ENCODE data around the gene SSH2.
"Not testable (repeated sequence)": the region's sequence is repeated elsewhere in the genome, so short reads cannot be mapped to it uniquely, and the experiment has no call there.

SSH2 gene

DNA sequence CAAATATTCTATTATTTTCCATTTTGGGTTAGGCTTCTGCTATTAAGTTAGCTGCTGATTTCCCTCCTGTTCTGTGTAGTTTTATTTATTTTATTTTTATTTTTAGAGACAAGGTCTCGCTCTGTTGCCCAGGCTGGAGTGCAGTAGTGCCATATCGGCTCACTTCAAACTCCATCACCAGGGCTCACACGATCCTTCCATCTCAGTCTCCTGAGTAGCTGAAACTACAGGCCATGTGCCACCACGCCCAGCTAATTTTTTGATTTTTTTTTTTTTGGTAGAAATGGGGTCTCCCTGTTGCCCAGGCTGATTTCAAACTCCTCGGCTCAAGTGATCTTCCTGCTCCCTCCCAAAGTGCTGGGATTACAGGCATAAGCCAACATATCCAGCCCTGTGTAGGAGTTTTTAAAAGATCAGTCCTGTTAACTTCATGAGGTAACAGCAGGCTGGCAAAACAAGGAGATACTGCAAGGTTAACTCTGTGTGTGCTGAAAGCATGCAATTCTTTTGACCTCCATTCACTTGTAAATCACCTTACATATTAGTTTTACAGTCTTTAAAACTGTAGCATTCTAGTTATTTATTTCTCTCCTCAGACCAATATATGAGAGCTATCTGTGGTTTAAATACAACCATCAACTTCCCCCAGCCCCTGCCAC, 63.2 kb downstream of the SSH2 start:
- H3K9me3 ChIP-seq (ENCODE audit: control insufficient read depth, insufficient read depth, low read length): no peaks in the 10 kb centered on the region
- H3K9ac ChIP-seq (ENCODE audit: low read depth, low read length): peak overlapping the region; percentile 2
- no peaks in the 10 kb centered on the region for H3K36me3 ChIP-seq (ENCODE audit: control insufficient read depth, insufficient read depth, low read length)
- no peaks in the 10 kb centered on the region for H3K27me3 ChIP-seq (ENCODE audit: control insufficient read depth, insufficient read depth, low read length)
- no peak overlapping the region for H3K4me3 ChIP-seq (ENCODE audit: low read depth, low read length)
- peaks cover 16% of the 10 kb centered on the region for H3K4me1 ChIP-seq (ENCODE audit: control insufficient read depth, insufficient read depth, low read length)

- Histone ChIP-seq H3K36me3 (ENCODE audit: control insufficient read depth, insufficient read depth, low read length) (no peaks in the 10 kb centered on the region), H3K4me3 (ENCODE audit: low read depth, low read length) (no peak overlapping the region), H3K9me3 (ENCODE audit: control insufficient read depth, insufficient read depth, low read length) (no peaks in the 10 kb centered on the region), H3K27me3 (ENCODE audit: control insufficient read depth, insufficient read depth, low read length) (no peaks in the 10 kb centered on the region), H3K9ac (ENCODE audit: low read depth, low read length) (no peak overlapping the region), H3K4me1 (ENCODE audit: control insufficient read depth, insufficient read depth, low read length) (peaks cover 16% of the 10 kb centered on the region)
These were observed 65.4 kb downstream of the SSH2 start for GRCh38 chr17:29864615-29865014.

- not testable (repeated sequence) for H3K9me3 ChIP-seq (ENCODE audit: control insufficient read depth, insufficient read depth, low read length); H3K36me3 ChIP-seq (ENCODE audit: control insufficient read depth, insufficient read depth, low read length); H3K4me3 ChIP-seq (ENCODE audit: low read depth, low read length); H3K27me3 ChIP-seq (ENCODE audit: control insufficient read depth, insufficient read depth, low read length); H3K9ac ChIP-seq (ENCODE audit: low read depth, low read length)
- peaks cover 16% of the 10 kb centered on the region for H3K4me1 ChIP-seq (ENCODE audit: control insufficient read depth, insufficient read depth, low read length)
These were observed 65.9 kb downstream of the SSH2 start for GRCh38 chr17:29864123-29864522.

DNA sequence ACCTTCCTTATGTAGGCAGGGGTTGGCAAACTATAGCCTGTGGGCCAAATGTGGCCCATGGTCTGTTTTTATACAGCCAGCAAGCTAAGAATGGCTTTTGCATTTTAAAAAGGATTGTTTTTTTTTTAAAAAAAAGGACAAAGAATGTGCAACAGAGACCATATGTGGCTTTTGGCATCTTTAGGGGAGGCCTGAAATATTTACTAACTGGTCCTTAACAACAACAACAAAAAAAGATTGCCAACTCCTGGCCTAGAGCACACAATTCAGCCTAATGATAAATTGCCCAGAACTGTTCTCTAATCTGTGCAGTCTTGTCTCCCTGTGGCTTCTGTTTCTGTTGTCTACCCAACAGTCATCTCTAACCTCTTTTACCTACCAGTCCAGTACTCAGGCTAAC, 67.1 kb downstream of the SSH2 start:
- Histone ChIP-seq H3K27me3 (ENCODE audit: control insufficient read depth, insufficient read depth, low read length) (no peaks in the 10 kb centered on the region), H3K4me3 (ENCODE audit: low read depth, low read length) (no peak overlapping the region), H3K36me3 (ENCODE audit: control insufficient read depth, insufficient read depth, low read length) (no peaks in the 10 kb centered on the region), H3K9ac (ENCODE audit: low read depth, low read length) (no peak overlapping the region), H3K4me1 (ENCODE audit: control insufficient read depth, insufficient read depth, low read length) (peaks cover 16% of the 10 kb centered on the region), H3K9me3 (ENCODE audit: control insufficient read depth, insufficient read depth, low read length) (no peaks in the 10 kb centered on the region)

DNA sequence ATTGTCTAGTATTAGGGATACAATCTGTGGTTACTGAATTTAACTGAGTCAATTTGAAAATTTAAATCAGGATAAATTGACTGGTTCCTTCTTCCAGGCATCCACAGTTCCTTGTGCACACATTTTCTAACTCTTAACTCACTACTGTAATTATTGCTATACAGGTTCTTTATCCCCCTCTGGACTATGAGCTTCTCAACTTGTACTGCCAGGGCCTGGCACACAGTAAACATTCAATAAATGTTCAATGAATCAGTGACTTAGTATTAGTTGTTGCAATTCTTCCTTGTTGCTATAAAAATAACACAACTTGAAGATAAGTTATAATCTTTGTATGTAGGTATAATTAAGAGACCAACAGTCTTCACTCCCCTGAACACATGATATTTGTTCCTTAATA, 67.9 kb downstream of the SSH2 start:
- Histone ChIP-seq H3K9me3 (ENCODE audit: control insufficient read depth, insufficient read depth, low read length) (no peaks in the 10 kb centered on the region), H3K4me3 (ENCODE audit: low read depth, low read length) (no peak overlapping the region), H3K27me3 (ENCODE audit: control insufficient read depth, insufficient read depth, low read length) (no peaks in the 10 kb centered on the region), H3K9ac (ENCODE audit: low read depth, low read length) (no peak overlapping the region), H3K36me3 (ENCODE audit: control insufficient read depth, insufficient read depth, low read length) (no peaks in the 10 kb centered on the region), H3K4me1 (ENCODE audit: control insufficient read depth, insufficient read depth, low read length) (peaks cover 11% of the 10 kb centered on the region)

GRCh38 chr17:29859445-29859844, 70.6 kb downstream of the SSH2 start:
- H3K4me1 ChIP-seq (ENCODE audit: control insufficient read depth, insufficient read depth, low read length): not testable (repeated sequence)

GRCh38 chr17:29857823-29858222, 72.2 kb downstream of the SSH2 start:
- Histone ChIP-seq H3K4me3 (ENCODE audit: low read depth, low read length) (no peak overlapping the region), H3K9me3 (ENCODE audit: control insufficient read depth, insufficient read depth, low read length) (no peaks in the 10 kb centered on the region), H3K36me3 (ENCODE audit: control insufficient read depth, insufficient read depth, low read length) (no peaks in the 10 kb centered on the region), H3K27me3 (ENCODE audit: control insufficient read depth, insufficient read depth, low read length) (no peaks in the 10 kb centered on the region), H3K4me1 (ENCODE audit: control insufficient read depth, insufficient read depth, low read length) (no peaks in the 10 kb centered on the region), H3K9ac (ENCODE audit: low read depth, low read length) (no peak overlapping the region)

More at GRCh38 chr17:29859445-29859844, 70.6 kb downstream of the SSH2 start:
- not testable (repeated sequence) for H3K4me3 ChIP-seq (ENCODE audit: low read depth, low read length); H3K36me3 ChIP-seq (ENCODE audit: control insufficient read depth, insufficient read depth, low read length); H3K9ac ChIP-seq (ENCODE audit: low read depth, low read length); H3K9me3 ChIP-seq (ENCODE audit: control insufficient read depth, insufficient read depth, low read length); H3K27me3 ChIP-seq (ENCODE audit: control insufficient read depth, insufficient read depth, low read length)

GRCh38 chr17:29857105-29857504, 72.9 kb downstream of the SSH2 start:
- H3K27me3 ChIP-seq (ENCODE audit: control insufficient read depth, insufficient read depth, low read length); H3K4me1 ChIP-seq (ENCODE audit: control insufficient read depth, insufficient read depth, low read length); H3K36me3 ChIP-seq (ENCODE audit: control insufficient read depth, insufficient read depth, low read length); H3K9me3 ChIP-seq (ENCODE audit: control insufficient read depth, insufficient read depth, low read length); H3K9ac ChIP-seq (ENCODE audit: low read depth, low read length); H3K4me3 ChIP-seq (ENCODE audit: low read depth, low read length): not testable (repeated sequence)

DNA sequence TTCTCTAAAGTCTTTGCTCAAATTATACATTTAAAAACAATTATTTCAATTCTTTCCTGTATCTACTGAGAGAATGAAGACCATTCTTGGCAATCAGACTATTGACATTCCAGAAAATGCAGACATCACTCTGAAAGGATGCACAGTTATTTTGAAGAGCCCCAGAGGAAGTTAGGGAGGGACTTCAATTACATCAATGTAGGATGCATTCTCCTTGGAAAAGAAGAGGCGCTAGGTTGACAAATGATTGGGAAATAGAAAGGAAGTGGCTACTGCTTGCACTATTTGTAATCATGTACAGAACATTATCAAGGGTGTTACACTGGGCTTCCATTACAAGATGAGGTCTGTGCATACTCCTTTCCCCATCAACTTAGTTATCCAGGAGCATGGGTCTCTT, 74.3 kb downstream of the SSH2 start:
- Histone ChIP-seq H3K9ac (ENCODE audit: low read depth, low read length) (no peak overlapping the region), H3K4me3 (ENCODE audit: low read depth, low read length) (no peak overlapping the region), H3K9me3 (ENCODE audit: control insufficient read depth, insufficient read depth, low read length) (no peaks in the 10 kb centered on the region), H3K36me3 (ENCODE audit: control insufficient read depth, insufficient read depth, low read length) (no peaks in the 10 kb centered on the region), H3K4me1 (ENCODE audit: control insufficient read depth, insufficient read depth, low read length) (no peaks in the 10 kb centered on the region), H3K27me3 (ENCODE audit: control insufficient read depth, insufficient read depth, low read length) (no peaks in the 10 kb centered on the region)

DNA sequence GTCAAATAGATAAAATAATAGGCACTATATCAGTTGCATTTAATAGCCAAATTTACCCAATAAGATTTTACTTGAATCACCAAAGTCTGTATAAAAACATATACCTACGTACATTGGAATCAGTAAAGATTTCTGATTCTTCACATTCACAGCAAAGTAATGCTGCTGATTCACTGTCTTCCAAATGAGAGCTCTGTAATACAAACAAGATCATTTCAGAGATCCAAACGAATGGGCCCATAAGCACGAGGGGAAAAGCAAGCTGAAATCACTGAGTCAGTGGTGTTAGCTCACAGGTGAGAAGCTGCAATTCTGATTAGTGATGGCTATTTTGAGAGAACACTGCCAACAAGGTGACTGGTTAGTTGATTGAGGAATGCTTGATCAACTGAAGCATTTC, 81.3 kb downstream of the SSH2 start:
- no peaks in the 10 kb centered on the region for H3K27me3 ChIP-seq (ENCODE audit: control insufficient read depth, insufficient read depth, low read length)
- no peak overlapping the region for H3K4me3 ChIP-seq (ENCODE audit: low read depth, low read length)
- no peak overlapping the region for H3K9ac ChIP-seq (ENCODE audit: low read depth, low read length)
- no peaks in the 10 kb centered on the region for H3K36me3 ChIP-seq (ENCODE audit: control insufficient read depth, insufficient read depth, low read length)
- peaks cover 6% of the 10 kb centered on the region for H3K4me1 ChIP-seq (ENCODE audit: control insufficient read depth, insufficient read depth, low read length)
- H3K9me3 ChIP-seq (ENCODE audit: control insufficient read depth, insufficient read depth, low read length): no peaks in the 10 kb centered on the region

DNA sequence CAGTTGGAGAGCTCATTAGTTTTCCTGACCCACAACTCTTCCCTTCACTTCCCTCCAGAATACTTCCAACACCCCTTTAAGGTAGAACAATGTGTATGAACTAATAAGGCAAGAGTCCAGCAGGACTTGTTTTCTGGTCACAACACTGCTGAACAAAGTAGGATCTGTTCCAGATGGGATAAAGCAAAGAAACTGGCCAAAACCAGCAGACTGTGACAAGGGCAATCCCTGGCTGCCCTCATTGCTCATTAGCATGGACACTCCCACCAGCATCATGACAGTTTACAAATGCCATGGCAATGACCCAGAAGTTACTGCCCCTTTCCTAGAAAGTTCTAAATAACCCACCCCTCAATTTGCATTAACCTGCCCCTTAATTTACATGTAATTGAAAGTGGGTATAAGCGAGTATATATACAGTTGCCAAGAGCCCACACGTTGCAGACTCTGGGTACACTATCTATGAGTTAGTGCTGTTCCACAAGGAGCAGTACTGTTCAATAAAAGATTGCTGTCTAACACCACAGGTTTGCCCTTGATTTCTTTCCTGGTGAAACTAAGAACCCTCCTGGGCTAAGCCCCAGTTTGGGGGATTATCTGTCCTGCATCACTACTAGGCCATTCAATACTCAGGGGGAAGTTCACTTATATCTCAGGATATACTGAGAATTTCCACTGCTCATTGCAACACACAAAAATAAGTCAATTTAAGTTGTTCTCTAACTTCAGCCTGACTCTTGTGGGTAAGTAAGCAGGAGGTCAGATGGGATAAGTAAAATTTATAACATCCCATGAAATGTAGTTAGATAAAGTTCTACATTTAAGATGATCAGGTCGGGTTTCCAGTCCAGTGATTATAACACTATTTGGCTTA, 82.3 kb downstream of the SSH2 start:
- Histone ChIP-seq H3K4me1 (ENCODE audit: control insufficient read depth, insufficient read depth, low read length) (peaks cover 6% of the 10 kb centered on the region), H3K9ac (ENCODE audit: low read depth, low read length) (no peak overlapping the region), H3K27me3 (ENCODE audit: control insufficient read depth, insufficient read depth, low read length) (no peaks in the 10 kb centered on the region), H3K36me3 (ENCODE audit: control insufficient read depth, insufficient read depth, low read length) (no peaks in the 10 kb centered on the region), H3K9me3 (ENCODE audit: control insufficient read depth, insufficient read depth, low read length) (no peaks in the 10 kb centered on the region), H3K4me3 (ENCODE audit: low read depth, low read length) (no peak overlapping the region)

- Histone ChIP-seq H3K4me1 (ENCODE audit: control insufficient read depth, insufficient read depth, low read length) (peaks cover 6% of the 10 kb centered on the region), H3K27me3 (ENCODE audit: control insufficient read depth, insufficient read depth, low read length) (no peaks in the 10 kb centered on the region), H3K9me3 (ENCODE audit: control insufficient read depth, insufficient read depth, low read length) (no peaks in the 10 kb centered on the region), H3K9ac (ENCODE audit: low read depth, low read length) (no peak overlapping the region), H3K4me3 (ENCODE audit: low read depth, low read length) (no peak overlapping the region), H3K36me3 (ENCODE audit: control insufficient read depth, insufficient read depth, low read length) (no peaks in the 10 kb centered on the region)
These were observed 82.9 kb downstream of the SSH2 start for GRCh38 chr17:29847118-29847517.

All from iPS-15b (cell line).